Trophoblast cell (in vitro differentiated cells and primary cell): Measurements from ENCODE around the gene MVK.

Experiments
- DNase-seq, 2 donors: peaks; one replicate each; pipeline ENCODE4 v3.0.0-alpha.2; 2016
- H2AFZ ChIP-seq: 2 replicates; pipeline ENCODE4 v1.6.1; 2013; ENCODE audit warnings: low read length, moderate library complexity, mild to moderate bottlenecking; ENCODE audit not compliant: insufficient read depth, poor library complexity
- H2AK5ac ChIP-seq: 2 replicates; pipeline ENCODE4 v1.6.1; 2013; ENCODE audit warnings: mild to moderate bottlenecking, low read length
- H2BK120ac ChIP-seq: 2 replicates; pipeline ENCODE4 v1.6.1; 2013; ENCODE audit warnings: low read length, mild to moderate bottlenecking, moderate library complexity; ENCODE audit not compliant: insufficient read depth, poor library complexity
- H2BK12ac ChIP-seq: 2 replicates; pipeline ENCODE4 v1.6.1; 2013; ENCODE audit warnings: mild to moderate bottlenecking, low read length, moderate library complexity
- H2BK5ac ChIP-seq: 2 replicates; pipeline ENCODE4 v1.6.1; 2013; ENCODE audit warnings: low read length, low read depth, moderate library complexity, mild to moderate bottlenecking; ENCODE audit not compliant: poor library complexity
- H3K14ac ChIP-seq: 2 replicates; pipeline ENCODE4 v1.6.1; 2013; ENCODE audit warnings: mild to moderate bottlenecking, low read length
- H3K18ac ChIP-seq: 2 replicates; pipeline ENCODE4 v1.6.1; 2013; ENCODE audit warnings: mild to moderate bottlenecking, low read length
- H3K23ac ChIP-seq: 2 replicates; pipeline ENCODE4 v1.6.1; 2013; ENCODE audit warnings: low read length
- H3K27ac ChIP-seq: 2 replicates; pipeline ENCODE4 v1.5.1; 2013; ENCODE audit warnings: low read depth, mild to moderate bottlenecking, inconsistent platforms, low read length, moderate library complexity
- H3K27me3 ChIP-seq: 2 replicates; pipeline ENCODE4 v1.6.1; 2013; ENCODE audit warnings: inconsistent platforms, mild to moderate bottlenecking, low read length, moderate library complexity; ENCODE audit not compliant: insufficient read depth
- H3K36me3 ChIP-seq, 2 experiments: 1 replicate in 1 of 2; 2 replicates in 1 of 2; pipeline ENCODE4 v1.6.1; 2013; ENCODE audit warnings: low read length in 2 of 2, mild to moderate bottlenecking in 2 of 2, moderate library complexity in 1 of 2; ENCODE audit not compliant: insufficient read depth in 2 of 2, control insufficient read depth in 1 of 2
- H3K4ac ChIP-seq: 2 replicates; pipeline ENCODE4 v1.6.1; 2013; ENCODE audit warnings: low read depth, mild to moderate bottlenecking, low read length, moderate library complexity
- H3K4me1 ChIP-seq, 2 experiments: 1 replicate in 1 of 2; 2 replicates in 1 of 2; pipeline ENCODE4 v1.6.1; 2013; ENCODE audit warnings: low read length in 2 of 2, mild to moderate bottlenecking in 2 of 2, moderate library complexity in 1 of 2; ENCODE audit not compliant: insufficient read depth in 2 of 2, control insufficient read depth in 1 of 2
- H3K4me2 ChIP-seq: 2 replicates; pipeline ENCODE4 v1.6.1; 2013; ENCODE audit warnings: inconsistent platforms, mild to moderate bottlenecking, low read length, moderate library complexity
- H3K4me3 ChIP-seq: 2 replicates; pipeline ENCODE4 v1.5.1; 2013; ENCODE audit warnings: mild to moderate bottlenecking, low read depth, low read length, inconsistent platforms
- H3K79me1 ChIP-seq: one replicate; pipeline ENCODE4 v1.6.1; 2013; ENCODE audit warnings: low read length
- H3K79me2 ChIP-seq: 2 replicates; pipeline ENCODE4 v1.6.1; 2013; ENCODE audit warnings: low read length, mild to moderate bottlenecking; ENCODE audit not compliant: control insufficient read depth, insufficient read depth, poor library complexity
- H3K9ac ChIP-seq: 2 replicates; pipeline ENCODE4 v1.6.1; 2013; ENCODE audit warnings: mild to moderate bottlenecking, low read length
- H3K9me3 ChIP-seq: 2 replicates; pipeline ENCODE4 v1.6.1; 2013; ENCODE audit warnings: low read depth, mild to moderate bottlenecking, control low read depth, inconsistent platforms, low read length; ENCODE audit not compliant: insufficient read depth
- H4K12ac ChIP-seq: 2 replicates; pipeline ENCODE4 v1.6.1; 2013; ENCODE audit warnings: low read depth, mild to moderate bottlenecking, low read length, moderate library complexity
- H4K8ac ChIP-seq: 2 replicates; pipeline ENCODE4 v1.6.1; 2013; ENCODE audit warnings: low read depth, mild to moderate bottlenecking, low read length, moderate library complexity
- H4K91ac ChIP-seq: one replicate; pipeline ENCODE4 v1.6.1; 2013; ENCODE audit warnings: low read depth, mild to moderate bottlenecking, low read length, moderate library complexity
- WGBS: extraction: QIAGEN DNeasy Blood & Tissue Kit; methylation state at CpG from one replicate; pipeline ENCODE4 v1.1.7; 2013; ENCODE audit warnings: missing lambda C conversion rate; ENCODE audit not compliant: insufficient read length, insufficient coverage; ENCODE audit errors: extremely low coverage; 5-methylcytosine and 5-hydroxymethylcytosine counted together

MVK gene

DNA sequence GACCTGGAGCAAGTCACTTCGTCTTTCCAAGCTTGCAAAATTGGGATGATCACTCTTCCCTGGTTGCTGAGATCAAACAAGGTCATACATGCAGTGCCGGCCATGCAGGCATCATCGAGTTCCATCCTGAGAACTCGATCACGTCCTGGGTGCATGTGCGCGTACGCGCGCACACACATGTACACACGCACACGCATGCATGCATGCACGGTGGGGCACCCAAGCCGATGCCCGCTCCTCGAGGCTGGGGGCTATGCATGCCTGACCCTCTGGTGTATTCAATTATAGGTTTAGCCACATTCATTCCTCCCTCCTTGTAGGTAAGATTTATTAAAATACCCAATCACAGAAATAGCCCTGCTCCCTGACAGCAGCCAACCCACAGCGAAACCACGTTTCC, 26.3 kb upstream of the MVK start:
- Histone ChIP-seq H2AK5ac (no peak overlapping the region), H2BK120ac (no peak overlapping the region), H3K4ac (no peak overlapping the region), H3K4me2 (no peak overlapping the region), H2BK5ac (no peak overlapping the region), H4K91ac (no peak overlapping the region), H3K23ac (no peak overlapping the region), H3K27me3 (no peaks in the 10 kb centered on the region), H3K14ac (no peak overlapping the region), H3K36me3 (no peaks in the 10 kb centered on the region), H2AFZ (no peak overlapping the region), H3K79me1 (no peaks in the 10 kb centered on the region), H2BK12ac (no peak overlapping the region), H3K9ac (no peak overlapping the region), H3K4me3 (no peak overlapping the region), H3K27ac (no peak overlapping the region), H3K79me2 (no peaks in the 10 kb centered on the region), H4K12ac (no peak overlapping the region), H4K8ac (no peak overlapping the region), H3K18ac (no peak overlapping the region), H3K9me3 (no peaks in the 10 kb centered on the region), H3K4me1 (peaks cover 0 to 3% of the 10 kb centered on the region in 2 experiments)
- DNase-seq: no peak
- WGBS: no CpG with 5 or more reads among the region's 18 CpGs

DNA sequence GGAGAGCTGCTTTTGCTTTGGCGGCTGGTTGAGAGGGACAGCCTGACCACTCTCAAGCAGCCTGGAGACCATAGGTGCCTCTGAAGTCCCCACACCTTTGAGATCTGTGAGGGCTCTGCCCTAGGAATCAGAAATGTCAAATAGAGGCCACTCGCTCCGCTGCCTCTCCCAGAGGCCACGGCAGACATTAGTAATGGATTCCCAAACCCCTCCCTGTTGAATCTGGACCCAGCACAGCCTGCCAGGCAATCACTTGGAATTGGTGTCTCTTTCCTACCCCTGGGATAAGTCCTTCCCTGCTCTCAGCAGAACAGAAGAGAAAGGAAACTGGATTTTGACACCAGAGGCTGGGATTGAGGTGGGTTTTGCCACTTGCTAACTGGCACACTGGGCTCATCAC, 25.3 kb upstream of the MVK start:
- no peak overlapping the region for H2BK5ac ChIP-seq
- no peak overlapping the region for H3K4ac ChIP-seq
- H3K23ac ChIP-seq: no peak overlapping the region
- H2BK12ac ChIP-seq: no peak overlapping the region
- H4K91ac ChIP-seq: no peak overlapping the region
- no CpG with 5 or more reads among the region's 4 CpGs for WGBS
- no peaks in the 10 kb centered on the region for H3K36me3 ChIP-seq
- H2AFZ ChIP-seq: no peak overlapping the region
- no peak for DNase-seq
- no peak overlapping the region for H3K18ac ChIP-seq
- no peak overlapping the region for H4K8ac ChIP-seq
- H2AK5ac ChIP-seq: no peak overlapping the region
- no peaks in the 10 kb centered on the region for H3K79me2 ChIP-seq
- no peaks in the 10 kb centered on the region for H3K9me3 ChIP-seq
- H3K27ac ChIP-seq: no peak overlapping the region
- no peak overlapping the region for H3K4me3 ChIP-seq
- no peak overlapping the region for H2BK120ac ChIP-seq
- H3K9ac ChIP-seq: no peak overlapping the region
- no peak overlapping the region for H4K12ac ChIP-seq
- no peak overlapping the region for H3K4me2 ChIP-seq
- H3K79me1 ChIP-seq: no peaks in the 10 kb centered on the region
- H3K14ac ChIP-seq: no peak overlapping the region
- H3K4me1 ChIP-seq: peaks cover 0 to 3% of the 10 kb centered on the region in 2 experiments
- H3K27me3 ChIP-seq: no peaks in the 10 kb centered on the region

DNA sequence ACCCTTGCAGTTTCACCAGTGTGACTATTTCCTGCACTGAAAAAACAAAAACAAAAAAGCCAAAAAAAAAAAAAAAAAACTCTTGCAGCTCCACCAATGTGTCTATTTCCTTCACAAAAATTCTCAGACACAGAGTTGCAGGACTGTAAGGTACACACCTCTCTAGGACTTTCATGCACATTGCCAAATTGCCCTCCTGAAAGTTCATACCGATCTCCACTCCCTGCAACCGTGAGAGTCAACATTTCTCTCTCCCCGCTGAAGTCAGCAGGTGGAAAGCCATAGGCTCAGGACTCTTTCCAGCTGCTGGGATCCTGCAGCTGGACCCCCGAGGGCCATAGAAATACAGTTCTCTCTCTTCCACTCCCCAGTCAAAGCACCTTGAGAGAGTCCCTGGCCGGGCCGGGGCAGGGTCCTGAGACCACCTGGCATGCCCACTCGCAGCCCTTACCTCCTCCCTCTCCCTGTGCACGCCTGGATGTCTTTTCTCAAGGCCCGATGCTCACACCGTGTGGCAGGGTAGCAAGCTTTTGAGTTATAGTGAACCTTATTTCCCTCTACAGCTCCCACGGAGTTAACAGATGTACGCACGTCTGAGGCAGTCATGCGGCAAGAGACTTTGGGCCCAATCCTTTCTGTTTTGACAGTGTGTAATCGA, 23.9 kb upstream of the MVK start:
- Histone ChIP-seq H3K4me1 (peaks cover 0 to 3% of the 10 kb centered on the region in 2 experiments), H3K4me3 (no peak overlapping the region), H2BK12ac (no peak overlapping the region), H4K91ac (no peak overlapping the region), H3K18ac (no peak overlapping the region), H4K8ac (no peak overlapping the region), H2BK120ac (no peak overlapping the region), H3K9me3 (no peaks in the 10 kb centered on the region), H3K14ac (no peak overlapping the region), H3K27me3 (no peaks in the 10 kb centered on the region), H3K4ac (no peak overlapping the region), H2BK5ac (no peak overlapping the region), H3K79me2 (no peaks in the 10 kb centered on the region), H3K27ac (no peak overlapping the region), H3K9ac (no peak overlapping the region), H4K12ac (no peak overlapping the region), H2AK5ac (no peak overlapping the region), H3K23ac (no peak overlapping the region), H3K4me2 (no peak overlapping the region), H3K79me1 (no peaks in the 10 kb centered on the region), H2AFZ (no peak overlapping the region), H3K36me3 (no peaks in the 10 kb centered on the region)
- DNase-seq: no peak
- no CpG with 5 or more reads among the region's 15 CpGs for WGBS

DNA sequence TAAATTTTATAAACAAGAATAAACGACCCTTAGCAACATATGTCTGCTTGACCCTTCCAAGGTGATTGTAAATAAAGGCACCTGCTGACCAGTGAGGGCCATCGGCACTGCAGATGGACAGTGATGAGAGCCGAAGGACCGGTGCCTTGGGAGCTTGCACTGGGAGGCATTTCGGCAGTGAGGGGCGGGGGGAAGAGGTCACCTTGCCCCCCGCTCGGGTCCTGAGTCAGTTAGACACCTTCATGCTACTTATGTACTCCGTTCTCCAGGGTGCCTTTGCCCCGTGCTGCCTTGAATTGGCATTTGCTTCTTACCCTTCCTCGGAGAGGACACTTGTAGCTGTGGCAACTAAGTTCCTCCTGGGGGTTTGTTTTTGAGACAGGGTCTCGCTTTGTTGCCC, 23.3 kb upstream of the MVK start:
- WGBS: no CpG with 5 or more reads among the region's 12 CpGs
- Histone ChIP-seq H3K14ac (no peak overlapping the region), H4K8ac (no peak overlapping the region), H3K4me1 (peaks cover 0 to under 1% of the 10 kb centered on the region in 2 experiments), H2AFZ (no peak overlapping the region), H2AK5ac (no peak overlapping the region), H3K4me2 (no peak overlapping the region), H3K9me3 (no peaks in the 10 kb centered on the region), H3K9ac (no peak overlapping the region), H3K36me3 (no peaks in the 10 kb centered on the region), H3K79me1 (no peaks in the 10 kb centered on the region), H3K23ac (no peak overlapping the region), H3K27ac (no peak overlapping the region), H2BK5ac (no peak overlapping the region), H2BK12ac (no peak overlapping the region), H3K4me3 (no peak overlapping the region), H4K91ac (no peak overlapping the region), H3K18ac (no peak overlapping the region), H4K12ac (no peak overlapping the region), H3K79me2 (no peaks in the 10 kb centered on the region), H2BK120ac (no peak overlapping the region), H3K4ac (no peak overlapping the region), H3K27me3 (no peaks in the 10 kb centered on the region)
- DNase-seq: no peak
